Vagina (tissue), 2 donors: ENCODE measurements around the gene SHISAL2A.

ENCODE experiments used
- POLR2A ChIP-seq, 2 donors: fragments of 450-650 bp; IDR thresholded peaks; one replicate each; pipeline ENCODE4 v1.6.1; 2017; ENCODE audit warnings: antibody characterized with exemption in 2 of 2, mild to moderate bottlenecking in 2 of 2, moderate library complexity in 2 of 2
- TF ChIP-seq, protein P1 (sequence below), 3 experiments: fragments of 450-650 bp in 2 of 3; fragments of 200-600 bp in 1 of 3; sonication (generic) in 1 of 3; IDR thresholded peaks; one replicate each; pipeline ENCODE4 v1.5.1; 2017 to 2019; ENCODE audit warnings: antibody characterized with exemption in 3 of 3, mild to moderate bottlenecking in 2 of 3, moderate library complexity in 2 of 3

- TF ChIP-seq, protein P1, sequence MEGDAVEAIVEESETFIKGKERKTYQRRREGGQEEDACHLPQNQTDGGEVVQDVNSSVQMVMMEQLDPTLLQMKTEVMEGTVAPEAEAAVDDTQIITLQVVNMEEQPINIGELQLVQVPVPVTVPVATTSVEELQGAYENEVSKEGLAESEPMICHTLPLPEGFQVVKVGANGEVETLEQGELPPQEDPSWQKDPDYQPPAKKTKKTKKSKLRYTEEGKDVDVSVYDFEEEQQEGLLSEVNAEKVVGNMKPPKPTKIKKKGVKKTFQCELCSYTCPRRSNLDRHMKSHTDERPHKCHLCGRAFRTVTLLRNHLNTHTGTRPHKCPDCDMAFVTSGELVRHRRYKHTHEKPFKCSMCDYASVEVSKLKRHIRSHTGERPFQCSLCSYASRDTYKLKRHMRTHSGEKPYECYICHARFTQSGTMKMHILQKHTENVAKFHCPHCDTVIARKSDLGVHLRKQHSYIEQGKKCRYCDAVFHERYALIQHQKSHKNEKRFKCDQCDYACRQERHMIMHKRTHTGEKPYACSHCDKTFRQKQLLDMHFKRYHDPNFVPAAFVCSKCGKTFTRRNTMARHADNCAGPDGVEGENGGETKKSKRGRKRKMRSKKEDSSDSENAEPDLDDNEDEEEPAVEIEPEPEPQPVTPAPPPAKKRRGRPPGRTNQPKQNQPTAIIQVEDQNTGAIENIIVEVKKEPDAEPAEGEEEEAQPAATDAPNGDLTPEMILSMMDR (IDR thresholded peaks at IDR 0.05): no peak
- TF ChIP-seq POLR2A (IDR thresholded peaks at IDR 0.05): no peak
Observed at GRCh38 chr1:52634111-52634510, 1.1 kb downstream of the SHISAL2A start.
